NB4 (cell line): Measurements from ENCODE around the gene SOD1.

Experiments used
- CTCF ChIP-seq: IDR thresholded peaks from one replicate; pipeline ENCODE4 v1.5.1; 2012; ENCODE audit warnings: low read depth, low read length
- MAX ChIP-seq: IDR thresholded peaks from 2 replicates; pipeline ENCODE4 v1.6.1; 2011; ENCODE audit warnings: low read depth, low read length
- POLR2A ChIP-seq: IDR thresholded peaks from 2 replicates; pipeline ENCODE4 v1.6.1; 2011; ENCODE audit warnings: mild to moderate bottlenecking; ENCODE audit not compliant: insufficient read length; ENCODE audit errors: extremely low read depth

GRCh38 chr21:31665397-31665796 is 5.9 kb downstream of the SOD1 start:
- TF ChIP-seq CTCF (no peak), MAX (no peak), POLR2A (no peak)
